ENCODE results near the gene RPTOR.

DNA sequence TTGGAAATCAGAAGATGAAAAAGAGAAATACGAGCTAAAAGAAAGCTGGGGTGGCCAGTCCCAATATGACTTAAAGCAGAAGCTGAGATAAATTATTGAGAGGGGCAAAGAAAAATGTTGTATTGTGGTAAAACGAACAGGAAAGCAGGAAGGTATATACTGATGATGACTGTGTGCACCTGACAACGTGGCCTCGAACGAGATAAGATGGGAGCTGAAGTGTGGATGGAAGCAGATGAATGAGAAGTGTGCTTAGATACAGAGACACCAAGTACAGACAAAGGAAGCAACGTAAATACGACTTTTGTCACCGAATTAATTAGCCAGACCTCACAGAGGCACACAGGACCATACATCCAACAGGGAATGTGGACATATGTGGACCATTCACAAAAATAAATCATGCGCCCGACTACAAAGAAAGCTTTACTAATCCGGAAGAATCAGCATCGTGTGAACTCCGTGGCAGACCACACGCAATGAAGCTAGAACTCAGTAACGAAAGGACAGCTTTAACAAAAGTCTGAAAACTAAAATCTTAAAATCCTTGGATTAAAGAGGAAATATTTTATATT lies 218.7 kb downstream of the RPTOR start:
- TF ChIP-seq, protein P1, sequence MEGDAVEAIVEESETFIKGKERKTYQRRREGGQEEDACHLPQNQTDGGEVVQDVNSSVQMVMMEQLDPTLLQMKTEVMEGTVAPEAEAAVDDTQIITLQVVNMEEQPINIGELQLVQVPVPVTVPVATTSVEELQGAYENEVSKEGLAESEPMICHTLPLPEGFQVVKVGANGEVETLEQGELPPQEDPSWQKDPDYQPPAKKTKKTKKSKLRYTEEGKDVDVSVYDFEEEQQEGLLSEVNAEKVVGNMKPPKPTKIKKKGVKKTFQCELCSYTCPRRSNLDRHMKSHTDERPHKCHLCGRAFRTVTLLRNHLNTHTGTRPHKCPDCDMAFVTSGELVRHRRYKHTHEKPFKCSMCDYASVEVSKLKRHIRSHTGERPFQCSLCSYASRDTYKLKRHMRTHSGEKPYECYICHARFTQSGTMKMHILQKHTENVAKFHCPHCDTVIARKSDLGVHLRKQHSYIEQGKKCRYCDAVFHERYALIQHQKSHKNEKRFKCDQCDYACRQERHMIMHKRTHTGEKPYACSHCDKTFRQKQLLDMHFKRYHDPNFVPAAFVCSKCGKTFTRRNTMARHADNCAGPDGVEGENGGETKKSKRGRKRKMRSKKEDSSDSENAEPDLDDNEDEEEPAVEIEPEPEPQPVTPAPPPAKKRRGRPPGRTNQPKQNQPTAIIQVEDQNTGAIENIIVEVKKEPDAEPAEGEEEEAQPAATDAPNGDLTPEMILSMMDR (conservative IDR thresholded peaks at IDR 0.05; ENCODE audit: low read length), result no peak
- TF ChIP-seq EZH2phosphoT487 (IDR thresholded peaks at IDR 0.05; ENCODE audit: borderline replicate concordance, low read depth, low read length), result no peak

Data from OCI-LY7 (cell line).